ENCODE data around the gene TUBB2B. TPM values are rescaled to one million over a fixed set of nuclear protein-coding genes. Genes with fewer than 3 reads are reported as not detected.

Gene TUBB2B
- polyA plus RNA-seq, 3 donors = 0.15 to 3.5 TPM; not detected in 1

DNA sequence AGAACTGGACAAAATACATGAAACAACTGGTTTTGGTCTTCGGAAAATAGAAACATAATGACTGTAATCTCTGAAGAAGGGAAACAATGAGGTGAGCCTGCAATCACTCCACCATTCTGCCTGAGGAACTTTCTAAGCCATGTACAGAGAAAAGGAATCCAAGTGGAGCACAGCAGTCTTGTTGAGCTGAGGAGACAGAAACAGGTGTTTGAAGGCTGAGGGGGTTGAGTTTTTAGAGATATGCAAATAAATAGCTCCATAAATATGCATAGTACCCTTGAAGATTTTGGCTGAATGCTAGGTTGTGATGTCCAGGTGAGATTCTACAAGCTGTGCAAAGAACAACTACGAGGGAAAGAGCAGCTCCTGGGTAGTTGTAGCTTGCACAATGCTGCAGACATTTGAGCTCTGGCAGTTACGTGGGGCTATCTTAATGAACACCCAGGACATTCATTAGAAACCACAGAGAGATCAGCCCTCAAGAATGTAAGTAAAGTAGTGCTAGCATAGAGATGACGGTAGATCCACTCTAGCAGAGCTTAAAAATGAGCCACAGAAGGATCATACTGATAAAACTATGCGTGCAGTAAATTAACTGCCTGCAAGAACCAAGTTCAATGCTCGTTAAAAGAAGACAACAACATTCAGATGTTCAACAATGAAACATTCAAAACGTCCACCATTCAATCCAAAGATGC lies 24.3 kb downstream of the TUBB2B start:
- Mint-ChIP-seq H3K27ac (no peak overlapping the region), H3K36me3 (no peaks in the 10 kb centered on the region), H3K4me1 (peaks cover 4% of the 10 kb centered on the region), H3K27me3 (ENCODE audit: low read depth in 3 of 3) (peaks cover 12 to 15% (median 14%) of the 10 kb centered on the region in 3 donors), H3K9me3 (peaks cover 0 to 4% (median 2%) of the 10 kb centered on the region in 7 donors), H3K4me3 (no peak overlapping the region)
- 93% methylated on average over 5 of the region's 7 CpGs for WGBS (ENCODE audit: insufficient coverage)
- Histone ChIP-seq H3K79me2 (ENCODE audit: insufficient read depth, low read length) (no peaks in the 10 kb centered on the region), H2AFZ (ENCODE audit: insufficient read depth, low read depth, low read length, poor library complexity, severe bottlenecking) (no peak overlapping the region), H3K4me3 (replicated peaks in 1 of 3; ENCODE audit: low read depth in 2 of 3, low read length in 3 of 3) (no peak overlapping the region), H3K9me3 (replicated peaks in 1 of 2; ENCODE audit: control insufficient read depth in 1 of 2, insufficient read depth in 1 of 2, low read length in 2 of 2) (no peaks in the 10 kb centered on the region), H3K9ac (ENCODE audit: insufficient read depth, low read length, poor library complexity, severe bottlenecking) (no peak overlapping the region), H3K36me3 (replicated peaks in 1 of 2; ENCODE audit: control insufficient read depth in 1 of 2, insufficient read depth in 2 of 2, low read length in 2 of 2) (no peaks in the 10 kb centered on the region), H3K4me2 (replicated peaks; ENCODE audit: extremely low read depth, low read length, poor library complexity, severe bottlenecking) (no peak overlapping the region), H3K27ac (ENCODE audit: low read depth in 1 of 2, low read length in 2 of 2) (no peak overlapping the region), H4K20me1 (ENCODE audit: insufficient read depth, low read length) (no peaks in the 10 kb centered on the region), H3K4me1 (ENCODE audit: control insufficient read depth in 1 of 2, insufficient read depth in 2 of 2, low read length in 2 of 2) (no peaks in the 10 kb centered on the region), H3K27me3 (ENCODE audit: control insufficient read depth in 2 of 2, insufficient read depth in 2 of 2, low read length in 2 of 2) (peaks cover 3 to 6% of the 10 kb centered on the region in 2 donors)
- DNase-seq = no peak
- intact Hi-C loops (cut with micrococcal nuclease) = no loop called here
- TF ChIP-seq, protein P1, sequence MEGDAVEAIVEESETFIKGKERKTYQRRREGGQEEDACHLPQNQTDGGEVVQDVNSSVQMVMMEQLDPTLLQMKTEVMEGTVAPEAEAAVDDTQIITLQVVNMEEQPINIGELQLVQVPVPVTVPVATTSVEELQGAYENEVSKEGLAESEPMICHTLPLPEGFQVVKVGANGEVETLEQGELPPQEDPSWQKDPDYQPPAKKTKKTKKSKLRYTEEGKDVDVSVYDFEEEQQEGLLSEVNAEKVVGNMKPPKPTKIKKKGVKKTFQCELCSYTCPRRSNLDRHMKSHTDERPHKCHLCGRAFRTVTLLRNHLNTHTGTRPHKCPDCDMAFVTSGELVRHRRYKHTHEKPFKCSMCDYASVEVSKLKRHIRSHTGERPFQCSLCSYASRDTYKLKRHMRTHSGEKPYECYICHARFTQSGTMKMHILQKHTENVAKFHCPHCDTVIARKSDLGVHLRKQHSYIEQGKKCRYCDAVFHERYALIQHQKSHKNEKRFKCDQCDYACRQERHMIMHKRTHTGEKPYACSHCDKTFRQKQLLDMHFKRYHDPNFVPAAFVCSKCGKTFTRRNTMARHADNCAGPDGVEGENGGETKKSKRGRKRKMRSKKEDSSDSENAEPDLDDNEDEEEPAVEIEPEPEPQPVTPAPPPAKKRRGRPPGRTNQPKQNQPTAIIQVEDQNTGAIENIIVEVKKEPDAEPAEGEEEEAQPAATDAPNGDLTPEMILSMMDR (IDR thresholded peaks at IDR 0.05) = no peak

DNA sequence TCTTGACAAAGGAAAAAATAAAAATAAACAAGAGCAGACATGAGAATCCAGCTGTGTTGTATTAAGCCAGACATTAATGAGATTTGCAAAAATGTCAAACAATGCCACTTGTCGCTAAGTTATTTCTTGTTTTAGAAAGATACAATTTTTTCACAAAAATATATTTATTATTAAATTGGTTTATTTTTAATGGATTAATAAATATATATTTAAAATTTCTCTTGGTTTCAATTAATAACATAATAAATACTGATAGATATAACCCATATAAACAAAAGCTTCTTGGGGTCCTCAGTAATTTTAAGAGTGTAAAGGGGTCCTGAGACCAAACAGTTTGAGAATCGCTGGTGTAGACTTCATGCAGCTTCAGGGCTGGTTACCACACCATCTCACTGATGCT lies 26.1 kb downstream of the TUBB2B start:
- Histone ChIP-seq H2AFZ (ENCODE audit: insufficient read depth, low read depth, low read length, poor library complexity, severe bottlenecking) (no peak overlapping the region), H3K4me1 (ENCODE audit: control insufficient read depth in 1 of 2, insufficient read depth in 2 of 2, low read length in 2 of 2) (no peaks in the 10 kb centered on the region), H3K27ac (ENCODE audit: low read depth in 1 of 2, low read length in 2 of 2) (no peak overlapping the region), H3K27me3 (ENCODE audit: control insufficient read depth in 2 of 2, insufficient read depth in 2 of 2, low read length in 2 of 2) (peaks cover 2 to 3% of the 10 kb centered on the region in 2 donors), H3K9me3 (replicated peaks in 1 of 2; ENCODE audit: control insufficient read depth in 1 of 2, insufficient read depth in 1 of 2, low read length in 2 of 2) (no peaks in the 10 kb centered on the region), H3K36me3 (replicated peaks in 1 of 2; ENCODE audit: control insufficient read depth in 1 of 2, insufficient read depth in 2 of 2, low read length in 2 of 2) (no peaks in the 10 kb centered on the region), H3K4me2 (replicated peaks; ENCODE audit: extremely low read depth, low read length, poor library complexity, severe bottlenecking) (no peak overlapping the region), H4K20me1 (ENCODE audit: insufficient read depth, low read length) (no peaks in the 10 kb centered on the region), H3K79me2 (ENCODE audit: insufficient read depth, low read length) (no peaks in the 10 kb centered on the region), H3K4me3 (replicated peaks in 1 of 3; ENCODE audit: low read depth in 2 of 3, low read length in 3 of 3) (no peak overlapping the region), H3K9ac (ENCODE audit: insufficient read depth, low read length, poor library complexity, severe bottlenecking) (no peak overlapping the region)
- H3K4me1 Mint-ChIP-seq = peaks cover 4% of the 10 kb centered on the region
- TF ChIP-seq, protein P1 (IDR thresholded peaks at IDR 0.05) = no peak
- no peaks in the 10 kb centered on the region for H3K36me3 Mint-ChIP-seq
- DNase-seq = no peak
- 86% methylated on average over 1 of the region's 2 CpGs for WGBS (ENCODE audit: insufficient coverage)
- no peak overlapping the region for H3K27ac Mint-ChIP-seq
- H3K4me3 Mint-ChIP-seq = no peak overlapping the region
- peaks cover 4 to 14% (median 9%) of the 10 kb centered on the region in 3 donors for H3K27me3 Mint-ChIP-seq (ENCODE audit: low read depth in 3 of 3)
- intact Hi-C loops (cut with micrococcal nuclease) = no loop called here
- peaks cover 0 to 6% (median 2%) of the 10 kb centered on the region in 7 donors for H3K9me3 Mint-ChIP-seq

Measured in CD14-positive monocyte (primary cell).